ENCODE results near the gene SMARCA4. TPM values are rescaled to one million over a fixed set of nuclear protein-coding genes. Genes with fewer than 3 reads are reported as not detected.
A peak's percentile ranks its signal among the peaks of the same experiment; 100 is the strongest.

Gene SMARCA4
- total RNA-seq, 1 experiment from 2014 or later, result 261 TPM

DNA sequence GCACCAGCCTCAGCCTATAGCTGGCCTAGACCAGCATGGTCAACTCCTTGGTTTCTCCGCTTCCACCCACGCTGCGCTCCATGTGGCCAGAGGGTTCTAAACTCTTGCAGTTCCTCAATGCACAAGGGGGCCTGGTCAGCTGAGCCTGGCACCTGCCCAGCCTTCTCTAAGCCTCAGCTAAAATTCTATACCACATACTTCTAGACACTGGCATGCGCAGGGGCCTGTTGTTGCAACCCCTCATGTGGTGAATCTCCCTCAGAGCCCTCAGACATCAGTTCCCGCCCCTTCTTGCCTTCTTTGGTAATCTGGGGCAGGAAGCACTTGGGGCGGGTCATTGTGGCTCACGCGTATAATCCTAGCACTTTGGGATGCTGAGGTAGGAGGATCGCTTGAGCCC is 108.7 kb downstream of the SMARCA4 start:
- H3K27me3 Mint-ChIP-seq (ENCODE audit: low read depth), result no peaks in the 10 kb centered on the region
- peak overlapping the region in 1 of 3 experiments; percentile 43; a peak in 3 of 7 replicates for H3K27ac Mint-ChIP-seq

More for the DNA sequence above, 108.7 kb downstream of the SMARCA4 start:
- Histone ChIP-seq H3T11ph (ENCODE audit: low read length) (no peak overlapping the region), H3K23ac (ENCODE audit: insufficient read length, low read depth, low read length) (no peak overlapping the region), H3K79me2 (ENCODE audit: insufficient read depth, low read length) (no peaks in the 10 kb centered on the region), H3K79me1 (ENCODE audit: insufficient read depth, low read depth, low read length, poor library complexity, severe bottlenecking) (no peaks in the 10 kb centered on the region), H4K91ac (ENCODE audit: insufficient read length, low read depth, low read length) (no peak overlapping the region), H2BK20ac (ENCODE audit: low read depth, low read length, poor library complexity, severe bottlenecking) (no peak overlapping the region), H2BK12ac (ENCODE audit: insufficient read length, low read depth, low read length) (no peak overlapping the region), H3K27ac (ENCODE audit: insufficient read length, low read depth, low read length) (no peak overlapping the region), H2BK5ac (ENCODE audit: insufficient read length, low read length) (no peak overlapping the region), H4K20me1 (ENCODE audit: control insufficient read depth, insufficient read depth, insufficient read length) (peaks cover 2% of the 10 kb centered on the region), H3K23me2 (ENCODE audit: insufficient read length, low read depth, low read length, poor library complexity, severe bottlenecking) (no peaks in the 10 kb centered on the region), H3K56ac (ENCODE audit: insufficient read length, low read depth, low read length) (no peak overlapping the region), H2AK5ac (ENCODE audit: insufficient read length, low read length) (no peak overlapping the region), H4K5ac (ENCODE audit: insufficient read length, low read depth, low read length) (no peak overlapping the region), H3K4me2 (ENCODE audit: insufficient read depth, insufficient read length, low read length) (no peak overlapping the region), H4K8ac (replicated peaks; ENCODE audit: insufficient read length, low read depth, low read length) (no peak overlapping the region), H2AFZ (ENCODE audit: low read length) (no peak overlapping the region), H2BK15ac (ENCODE audit: low read depth, low read length) (no peak overlapping the region), H3K18ac (ENCODE audit: insufficient read length, low read depth, low read length) (peak overlapping the region; percentile 37), H3K4me1 (ENCODE audit: insufficient read depth, low read length) (peaks cover 8% of the 10 kb centered on the region; the same call in 1 of the 2 replicates), H3K4ac (ENCODE audit: low read depth, low read length) (no peak overlapping the region), H3K9me3 (ENCODE audit: control insufficient read depth, low read depth, low read length) (no peaks in the 10 kb centered on the region), H2BK120ac (ENCODE audit: low read depth, low read length, poor library complexity, severe bottlenecking) (no peak overlapping the region), H3K9ac (ENCODE audit: extremely low read depth, insufficient read length, low read length) (no peak overlapping the region), H3K14ac (ENCODE audit: insufficient read depth, low read length) (no peak overlapping the region; the same call in 1 of the 2 replicates), H3K27me3 (ENCODE audit: insufficient read depth, low read length) (no peaks in the 10 kb centered on the region)
- no CpG with 5 or more reads among the region's 9 CpGs for WGBS (ENCODE audit: extremely low coverage, insufficient read length, low lambda C conversion rate)
- H3K4me1 Mint-ChIP-seq, result peaks cover 5 to 11% of the 10 kb centered on the region in 2 experiments
- no peak overlapping the region for H3K4me3 Mint-ChIP-seq
- H3K9me3 Mint-ChIP-seq, result no peaks in the 10 kb centered on the region; a peak in 1 of 5 replicates
- TF ChIP-seq, protein P1, sequence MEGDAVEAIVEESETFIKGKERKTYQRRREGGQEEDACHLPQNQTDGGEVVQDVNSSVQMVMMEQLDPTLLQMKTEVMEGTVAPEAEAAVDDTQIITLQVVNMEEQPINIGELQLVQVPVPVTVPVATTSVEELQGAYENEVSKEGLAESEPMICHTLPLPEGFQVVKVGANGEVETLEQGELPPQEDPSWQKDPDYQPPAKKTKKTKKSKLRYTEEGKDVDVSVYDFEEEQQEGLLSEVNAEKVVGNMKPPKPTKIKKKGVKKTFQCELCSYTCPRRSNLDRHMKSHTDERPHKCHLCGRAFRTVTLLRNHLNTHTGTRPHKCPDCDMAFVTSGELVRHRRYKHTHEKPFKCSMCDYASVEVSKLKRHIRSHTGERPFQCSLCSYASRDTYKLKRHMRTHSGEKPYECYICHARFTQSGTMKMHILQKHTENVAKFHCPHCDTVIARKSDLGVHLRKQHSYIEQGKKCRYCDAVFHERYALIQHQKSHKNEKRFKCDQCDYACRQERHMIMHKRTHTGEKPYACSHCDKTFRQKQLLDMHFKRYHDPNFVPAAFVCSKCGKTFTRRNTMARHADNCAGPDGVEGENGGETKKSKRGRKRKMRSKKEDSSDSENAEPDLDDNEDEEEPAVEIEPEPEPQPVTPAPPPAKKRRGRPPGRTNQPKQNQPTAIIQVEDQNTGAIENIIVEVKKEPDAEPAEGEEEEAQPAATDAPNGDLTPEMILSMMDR (conservative IDR thresholded peaks at IDR 0.05), result no peak
- H3K36me3 Mint-ChIP-seq (ENCODE audit: insufficient read depth in 1 of 3, low read depth in 3 of 3), result peaks cover 23 to 25% (median 23%) of the 10 kb centered on the region in 3 experiments
- DNase-seq, result no peak
